Measurements from ENCODE around the gene FZD4.

DNA sequence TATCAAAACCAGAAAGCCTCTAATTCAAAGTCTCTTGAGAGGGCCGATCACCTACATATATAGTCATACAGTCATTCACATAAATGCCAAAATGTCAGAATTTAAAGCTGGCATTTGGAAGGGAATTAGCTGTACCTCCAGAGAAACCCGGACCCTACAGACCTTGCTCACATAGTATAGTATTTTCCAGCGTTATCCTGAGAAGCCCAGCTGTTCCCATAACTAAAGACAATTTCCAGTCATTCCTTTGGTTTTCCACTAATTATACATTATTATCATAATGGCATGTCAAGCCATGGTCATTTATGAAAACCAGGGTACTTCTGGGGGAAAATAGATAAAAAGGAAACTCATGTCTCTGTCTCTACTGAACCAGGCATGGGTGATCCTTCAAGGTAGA is 53.6 kb downstream of the FZD4 start:
- no peak for TF ChIP-seq NR1H2 (CRISPR knock-in tag; IDR thresholded peaks at IDR 0.05)
- no peak for TF ChIP-seq CREB1 (CRISPR knock-in tag; IDR thresholded peaks at IDR 0.05)
- TF ChIP-seq, protein P1, sequence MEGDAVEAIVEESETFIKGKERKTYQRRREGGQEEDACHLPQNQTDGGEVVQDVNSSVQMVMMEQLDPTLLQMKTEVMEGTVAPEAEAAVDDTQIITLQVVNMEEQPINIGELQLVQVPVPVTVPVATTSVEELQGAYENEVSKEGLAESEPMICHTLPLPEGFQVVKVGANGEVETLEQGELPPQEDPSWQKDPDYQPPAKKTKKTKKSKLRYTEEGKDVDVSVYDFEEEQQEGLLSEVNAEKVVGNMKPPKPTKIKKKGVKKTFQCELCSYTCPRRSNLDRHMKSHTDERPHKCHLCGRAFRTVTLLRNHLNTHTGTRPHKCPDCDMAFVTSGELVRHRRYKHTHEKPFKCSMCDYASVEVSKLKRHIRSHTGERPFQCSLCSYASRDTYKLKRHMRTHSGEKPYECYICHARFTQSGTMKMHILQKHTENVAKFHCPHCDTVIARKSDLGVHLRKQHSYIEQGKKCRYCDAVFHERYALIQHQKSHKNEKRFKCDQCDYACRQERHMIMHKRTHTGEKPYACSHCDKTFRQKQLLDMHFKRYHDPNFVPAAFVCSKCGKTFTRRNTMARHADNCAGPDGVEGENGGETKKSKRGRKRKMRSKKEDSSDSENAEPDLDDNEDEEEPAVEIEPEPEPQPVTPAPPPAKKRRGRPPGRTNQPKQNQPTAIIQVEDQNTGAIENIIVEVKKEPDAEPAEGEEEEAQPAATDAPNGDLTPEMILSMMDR (IDR thresholded peaks at IDR 0.05) = no peak
- TF ChIP-seq, protein P2, sequence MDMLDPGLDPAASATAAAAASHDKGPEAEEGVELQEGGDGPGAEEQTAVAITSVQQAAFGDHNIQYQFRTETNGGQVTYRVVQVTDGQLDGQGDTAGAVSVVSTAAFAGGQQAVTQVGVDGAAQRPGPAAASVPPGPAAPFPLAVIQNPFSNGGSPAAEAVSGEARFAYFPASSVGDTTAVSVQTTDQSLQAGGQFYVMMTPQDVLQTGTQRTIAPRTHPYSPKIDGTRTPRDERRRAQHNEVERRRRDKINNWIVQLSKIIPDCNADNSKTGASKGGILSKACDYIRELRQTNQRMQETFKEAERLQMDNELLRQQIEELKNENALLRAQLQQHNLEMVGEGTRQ (CRISPR knock-in tag; IDR thresholded peaks at IDR 0.05) = no peak
- no peak for TF ChIP-seq NR3C1 (CRISPR knock-in tag; conservative IDR thresholded peaks at IDR 0.05; ENCODE audit: low read depth)
- no peak for TF ChIP-seq ZNF512 (CRISPR knock-in tag; IDR thresholded peaks at IDR 0.05; ENCODE audit: borderline replicate concordance)
- TF ChIP-seq STAT6 (CRISPR knock-in tag; conservative IDR thresholded peaks at IDR 0.05; ENCODE audit: low read depth) = no peak
- TF ChIP-seq SMAD4 (CRISPR knock-in tag; IDR thresholded peaks at IDR 0.05) = no peak
- TF ChIP-seq ARID4B (CRISPR knock-in tag; IDR thresholded peaks at IDR 0.05; ENCODE audit: borderline replicate concordance) = no peak
- no peak for TF ChIP-seq NFYB (CRISPR knock-in tag; conservative IDR thresholded peaks at IDR 0.05; ENCODE audit: low read depth)
- TF ChIP-seq, protein P3, sequence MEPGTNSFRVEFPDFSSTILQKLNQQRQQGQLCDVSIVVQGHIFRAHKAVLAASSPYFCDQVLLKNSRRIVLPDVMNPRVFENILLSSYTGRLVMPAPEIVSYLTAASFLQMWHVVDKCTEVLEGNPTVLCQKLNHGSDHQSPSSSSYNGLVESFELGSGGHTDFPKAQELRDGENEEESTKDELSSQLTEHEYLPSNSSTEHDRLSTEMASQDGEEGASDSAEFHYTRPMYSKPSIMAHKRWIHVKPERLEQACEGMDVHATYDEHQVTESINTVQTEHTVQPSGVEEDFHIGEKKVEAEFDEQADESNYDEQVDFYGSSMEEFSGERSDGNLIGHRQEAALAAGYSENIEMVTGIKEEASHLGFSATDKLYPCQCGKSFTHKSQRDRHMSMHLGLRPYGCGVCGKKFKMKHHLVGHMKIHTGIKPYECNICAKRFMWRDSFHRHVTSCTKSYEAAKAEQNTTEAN (CRISPR knock-in tag; IDR thresholded peaks at IDR 0.05) = no peak
- TF ChIP-seq FOXJ3 (CRISPR knock-in tag; IDR thresholded peaks at IDR 0.05; ENCODE audit: borderline replicate concordance) = no peak
